MM.1S (cell line): ENCODE data around the gene RBMS2.

Experiments used
- DNase-seq: peaks from one replicate; pipeline ENCODE4 v3.0.0-alpha.2; 2015
- H2AFZ ChIP-seq: fragments of 300-600 bp; sonication (generic); 2 replicates; pipeline ENCODE4 v1.6.0; 2016; ENCODE audit warnings: antibody characterized with exemption, low read length
- H3F3A ChIP-seq: fragments of 300-600 bp; sonication (generic); 2 replicates; pipeline ENCODE4 v1.6.1; 2016; ENCODE audit warnings: mild to moderate bottlenecking, antibody characterized with exemption, low read length, moderate library complexity, mixed read lengths; ENCODE audit not compliant: insufficient read depth
- H3K27ac ChIP-seq: fragments of 300-600 bp; sonication (generic); 2 replicates; pipeline ENCODE4 v1.5.1; 2016; ENCODE audit warnings: mild to moderate bottlenecking, low read length
- H3K27me3 ChIP-seq: fragments of 300-600 bp; sonication (generic); replicated peaks from 2 replicates; pipeline ENCODE4 v1.6.0; 2016; ENCODE audit warnings: low read length; ENCODE audit not compliant: insufficient read depth
- H3K36me3 ChIP-seq: fragments of 300-600 bp; sonication (generic); replicated peaks from 2 replicates; pipeline ENCODE4 v1.6.1; 2016; ENCODE audit warnings: mild to moderate bottlenecking, low read length, mixed read lengths; ENCODE audit not compliant: insufficient read depth
- H3K4me1 ChIP-seq: fragments of 300-600 bp; sonication (generic); 2 replicates; pipeline ENCODE4 v1.6.1; 2016; ENCODE audit warnings: low read length, mixed read lengths
- H3K4me2 ChIP-seq: fragments of 300-600 bp; sonication (generic); 2 replicates; pipeline ENCODE4 v1.6.0; 2016; ENCODE audit warnings: low read depth, low read length
- H3K4me3 ChIP-seq: fragments of 300-600 bp; sonication (generic); 2 replicates; pipeline ENCODE4 v1.5.1; 2016; ENCODE audit warnings: low read length, mixed read lengths
- H3K79me2 ChIP-seq: fragments of 300-600 bp; sonication (generic); 2 replicates; pipeline ENCODE4 v1.6.1; 2016; ENCODE audit warnings: mixed run types, low read length, mixed read lengths
- H3K9ac ChIP-seq: fragments of 300-600 bp; sonication (generic); 2 replicates; pipeline ENCODE4 v1.6.1; 2016; ENCODE audit warnings: low read length, mixed read lengths
- H3K9me2 ChIP-seq: fragments of 300-600 bp; sonication (generic); replicated peaks from 2 replicates; pipeline ENCODE4 v1.6.1; 2016; ENCODE audit warnings: mild to moderate bottlenecking, low read length, mixed read lengths; ENCODE audit not compliant: insufficient read depth
- H3K9me3 ChIP-seq: fragments of 300-600 bp; sonication (generic); replicated peaks from 2 replicates; pipeline ENCODE4 v1.6.1; 2016; ENCODE audit warnings: mild to moderate bottlenecking, low read length, mixed read lengths; ENCODE audit not compliant: insufficient read depth
- H4K20me1 ChIP-seq: fragments of 300-600 bp; sonication (generic); 2 replicates; pipeline ENCODE4 v1.6.1; 2016; ENCODE audit warnings: mild to moderate bottlenecking, low read length, moderate library complexity, mixed read lengths; ENCODE audit not compliant: insufficient read depth
- EZH2 ChIP-seq: fragments of 300-600 bp; sonication (generic); optimal IDR thresholded peaks from 2 replicates; pipeline ENCODE3; 2017; ENCODE audit warnings: low read depth, mild to moderate bottlenecking, antibody characterized with exemption, low read length, mixed read lengths
- EZH2phosphoT487 ChIP-seq: fragments of 300-600 bp; sonication (generic); IDR thresholded peaks from 2 replicates; pipeline ENCODE4 v1.6.1; 2018; ENCODE audit warnings: antibody characterized with exemption, low read length
- TF ChIP-seq, protein P1 (sequence below): fragments of 300-600 bp; sonication (generic); IDR thresholded peaks from 2 replicates; pipeline ENCODE4 v1.5.1; 2016; ENCODE audit warnings: antibody characterized with exemption, low read length, mixed read lengths

Gene RBMS2

GRCh38 chr12:56517854-56518253, 3.8 kb upstream of the RBMS2 start:
- H3K4me3 ChIP-seq = no peak overlapping the region

DNA sequence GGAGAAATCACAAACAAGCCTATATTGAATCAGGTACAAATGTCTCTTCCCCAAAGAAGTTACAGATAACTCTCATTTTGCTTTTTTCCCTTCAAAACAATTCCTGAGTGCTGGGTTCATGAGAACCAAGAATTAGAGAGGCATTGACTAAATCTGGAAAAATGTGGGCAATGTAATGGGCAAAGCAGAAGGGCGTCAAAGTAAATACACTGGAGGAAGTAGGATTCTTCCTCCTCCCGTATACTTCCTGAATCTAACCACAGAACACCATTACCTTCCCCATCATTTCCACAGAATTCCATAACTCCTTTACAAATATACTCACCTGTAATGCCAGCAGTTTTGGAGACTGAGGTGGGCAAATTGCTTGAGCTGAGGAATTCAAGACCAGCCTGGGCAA, 3.0 kb upstream of the RBMS2 start:
- H3F3A ChIP-seq = no peaks in the 10 kb centered on the region
- H3K4me2 ChIP-seq = no peak overlapping the region
- no peak overlapping the region for H3K9ac ChIP-seq
- H3K4me3 ChIP-seq = no peak overlapping the region
- no peaks in the 10 kb centered on the region for H3K9me2 ChIP-seq
- no peaks in the 10 kb centered on the region for H3K27me3 ChIP-seq
- TF ChIP-seq EZH2 (no peak), EZH2phosphoT487 (no peak)
- TF ChIP-seq, protein P1, sequence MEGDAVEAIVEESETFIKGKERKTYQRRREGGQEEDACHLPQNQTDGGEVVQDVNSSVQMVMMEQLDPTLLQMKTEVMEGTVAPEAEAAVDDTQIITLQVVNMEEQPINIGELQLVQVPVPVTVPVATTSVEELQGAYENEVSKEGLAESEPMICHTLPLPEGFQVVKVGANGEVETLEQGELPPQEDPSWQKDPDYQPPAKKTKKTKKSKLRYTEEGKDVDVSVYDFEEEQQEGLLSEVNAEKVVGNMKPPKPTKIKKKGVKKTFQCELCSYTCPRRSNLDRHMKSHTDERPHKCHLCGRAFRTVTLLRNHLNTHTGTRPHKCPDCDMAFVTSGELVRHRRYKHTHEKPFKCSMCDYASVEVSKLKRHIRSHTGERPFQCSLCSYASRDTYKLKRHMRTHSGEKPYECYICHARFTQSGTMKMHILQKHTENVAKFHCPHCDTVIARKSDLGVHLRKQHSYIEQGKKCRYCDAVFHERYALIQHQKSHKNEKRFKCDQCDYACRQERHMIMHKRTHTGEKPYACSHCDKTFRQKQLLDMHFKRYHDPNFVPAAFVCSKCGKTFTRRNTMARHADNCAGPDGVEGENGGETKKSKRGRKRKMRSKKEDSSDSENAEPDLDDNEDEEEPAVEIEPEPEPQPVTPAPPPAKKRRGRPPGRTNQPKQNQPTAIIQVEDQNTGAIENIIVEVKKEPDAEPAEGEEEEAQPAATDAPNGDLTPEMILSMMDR = no peak
- no peaks in the 10 kb centered on the region for H4K20me1 ChIP-seq
- no peaks in the 10 kb centered on the region for H3K9me3 ChIP-seq
- H2AFZ ChIP-seq = no peak overlapping the region
- no peaks in the 10 kb centered on the region for H3K79me2 ChIP-seq
- no peak for DNase-seq
- H3K36me3 ChIP-seq = no peaks in the 10 kb centered on the region
- H3K4me1 ChIP-seq = 0 out of 2 replicates have a peak, but pooled peaks cover 6% of the 10 kb centered on the region
- H3K27ac ChIP-seq = no peak overlapping the region

More at GRCh38 chr12:56517854-56518253, 3.8 kb upstream of the RBMS2 start:
- no peaks in the 10 kb centered on the region for H4K20me1 ChIP-seq
- H3K4me1 ChIP-seq = 0 out of 2 replicates have a peak, but pooled peaks cover 6% of the 10 kb centered on the region
- no peak overlapping the region for H3K4me2 ChIP-seq
- no peak overlapping the region for H3K9ac ChIP-seq
- TF ChIP-seq EZH2phosphoT487 (no peak), EZH2 (no peak)
- TF ChIP-seq, protein P1 = no peak
- H3K9me3 ChIP-seq = no peaks in the 10 kb centered on the region
- DNase-seq = no peak
- H3K36me3 ChIP-seq = no peaks in the 10 kb centered on the region
- H3K79me2 ChIP-seq = no peaks in the 10 kb centered on the region
- no peaks in the 10 kb centered on the region for H3K9me2 ChIP-seq
- no peak overlapping the region for H3K27ac ChIP-seq
- no peaks in the 10 kb centered on the region for H3F3A ChIP-seq
- no peaks in the 10 kb centered on the region for H3K27me3 ChIP-seq
- no peak overlapping the region for H2AFZ ChIP-seq

- H3K36me3 ChIP-seq = no peaks in the 10 kb centered on the region
- no peaks in the 10 kb centered on the region for H3K9me2 ChIP-seq
- no peaks in the 10 kb centered on the region for H4K20me1 ChIP-seq
- no peak overlapping the region for H3K4me2 ChIP-seq
- H3K27ac ChIP-seq = no peak overlapping the region
- TF ChIP-seq EZH2 (no peak), EZH2phosphoT487 (no peak)
- TF ChIP-seq, protein P1 = no peak
- no peaks in the 10 kb centered on the region for H3K9me3 ChIP-seq
- no peak for DNase-seq
- H3K27me3 ChIP-seq = no peaks in the 10 kb centered on the region
- H3K9ac ChIP-seq = no peak overlapping the region
- no peak overlapping the region for H3K4me3 ChIP-seq
- H3F3A ChIP-seq = no peaks in the 10 kb centered on the region
- no peak overlapping the region for H2AFZ ChIP-seq
- 0 out of 2 replicates have a peak, but pooled peaks cover 6% of the 10 kb centered on the region for H3K4me1 ChIP-seq
- H3K79me2 ChIP-seq = no peaks in the 10 kb centered on the region
Observed at GRCh38 chr12:56520048-56520447, 1.6 kb upstream of the RBMS2 start.
